HG02678 (cell line): Measurements from ENCODE around the gene CLPX.
A peak's percentile ranks its signal among the peaks of the same experiment; 100 is the strongest.
"Not testable (repeated sequence)": the region's sequence is repeated elsewhere in the genome, so short reads cannot be mapped to it uniquely, and the experiment has no call there.

Experiments used
- ATAC-seq: cut with Tn5 transposase; IDR thresholded peaks from one replicate; pipeline ENCODE4 v1.9.1; 2021; ENCODE audit warnings: mild to moderate bottlenecking, moderate library complexity; ENCODE audit not compliant: unreplicated experiment

Gene CLPX

DNA sequence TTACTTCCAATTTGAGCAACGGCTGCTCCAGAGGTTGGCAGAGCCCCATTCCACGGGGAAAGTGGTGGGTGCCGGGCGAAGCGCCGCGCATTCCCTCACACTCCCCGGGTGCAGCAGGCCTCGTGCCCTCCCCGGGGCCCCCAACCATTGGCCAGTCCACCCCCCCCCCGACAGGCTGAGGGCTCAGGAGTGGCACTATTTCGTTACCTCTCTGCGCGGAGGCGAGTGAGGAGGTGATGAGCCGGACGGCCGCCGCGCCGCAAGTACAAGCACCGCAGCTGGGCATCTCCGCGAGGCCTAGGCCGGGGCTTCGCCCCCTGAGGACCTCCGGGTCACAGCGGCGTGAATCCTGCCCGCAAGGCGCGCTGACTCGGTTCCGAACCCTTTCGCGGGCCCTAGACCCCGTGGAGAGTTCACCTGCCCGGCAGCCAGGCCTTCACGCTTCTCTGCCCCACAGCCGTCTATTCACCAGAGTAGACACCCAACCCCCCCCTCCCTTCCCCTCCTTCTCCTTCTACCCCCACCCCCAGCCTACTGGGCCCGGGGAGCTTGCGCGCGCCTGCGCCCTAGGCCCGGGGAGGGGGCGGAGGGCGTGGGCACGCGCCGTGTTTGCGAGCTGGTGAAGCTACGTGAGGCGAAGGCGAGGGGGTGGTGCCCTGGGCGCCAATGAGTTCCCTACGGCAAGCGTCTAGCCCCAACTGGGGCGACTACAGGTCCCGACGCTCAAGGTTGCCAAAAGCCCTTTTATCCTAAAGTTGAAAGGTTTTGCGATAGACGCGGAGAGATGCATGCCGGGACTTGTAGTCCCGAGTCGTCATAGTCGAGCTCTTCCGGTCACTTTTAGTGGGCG lies at the start of gene CLPX:
Gene CLPX (minus strand): TSS at position 475 of the 850 bp plus-strand sequence. CDS start 189 bp downstream, at position 286.
- peak; percentile 76 for ATAC-seq

DNA sequence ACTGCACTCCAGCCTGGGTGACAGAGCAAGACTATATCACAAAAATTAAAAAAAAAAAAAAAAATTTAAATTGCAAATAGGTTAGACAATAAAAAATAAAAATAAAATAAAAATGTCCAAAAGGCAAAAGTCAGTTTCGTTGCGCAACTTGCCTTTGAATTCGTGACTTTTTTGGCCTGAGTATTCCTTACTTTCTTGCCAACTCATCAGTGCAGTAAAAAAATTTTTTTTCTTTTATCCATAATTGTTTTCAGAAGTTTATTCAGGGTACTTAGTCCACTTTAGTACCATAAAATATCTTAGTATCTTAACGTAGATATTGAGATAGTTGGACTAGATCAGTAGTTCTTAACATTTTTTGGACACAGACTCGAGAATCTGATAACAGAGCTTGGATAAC lies 48.6 kb upstream of the CLPX start:
- no peak for ATAC-seq

DNA sequence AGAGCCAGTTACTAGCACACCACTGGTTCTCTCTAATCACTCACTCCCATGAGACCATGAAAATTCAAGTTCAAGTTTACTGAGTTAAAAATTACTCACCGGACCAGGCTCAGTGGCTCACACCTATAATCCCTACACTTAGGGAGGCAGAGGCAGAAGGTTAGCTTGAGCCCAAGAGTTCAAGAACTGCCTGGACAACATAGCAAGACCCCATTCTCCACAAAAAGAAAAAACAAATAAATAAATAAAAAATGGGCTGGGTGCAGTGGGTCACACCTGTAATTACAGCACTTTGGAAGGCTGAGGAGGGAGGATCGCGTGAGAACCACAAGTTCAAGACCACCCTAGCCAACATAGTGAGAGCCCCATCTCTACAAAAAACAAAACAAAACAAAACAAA lies 47.4 kb upstream of the CLPX start:
- no peak for ATAC-seq

DNA sequence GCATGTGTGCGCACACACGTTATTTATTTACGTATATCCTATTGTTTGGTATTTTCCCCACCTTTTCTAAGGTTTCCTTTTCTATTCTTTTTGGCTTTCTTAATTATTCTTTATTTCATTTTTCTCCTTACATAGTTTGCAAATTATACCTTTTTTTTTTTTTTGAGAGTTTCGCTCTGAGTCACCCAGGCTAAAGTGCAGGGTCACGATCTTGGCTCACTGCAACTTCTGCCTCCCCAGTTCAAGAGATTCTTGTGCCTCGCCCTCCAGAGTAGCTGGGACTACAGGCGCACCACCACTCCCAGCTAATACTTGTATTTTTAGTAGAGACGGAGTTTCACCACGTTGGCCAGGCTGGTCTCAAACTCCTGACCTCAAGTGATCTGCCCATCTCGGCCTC lies 46.2 kb upstream of the CLPX start:
- ATAC-seq, result no peak

DNA sequence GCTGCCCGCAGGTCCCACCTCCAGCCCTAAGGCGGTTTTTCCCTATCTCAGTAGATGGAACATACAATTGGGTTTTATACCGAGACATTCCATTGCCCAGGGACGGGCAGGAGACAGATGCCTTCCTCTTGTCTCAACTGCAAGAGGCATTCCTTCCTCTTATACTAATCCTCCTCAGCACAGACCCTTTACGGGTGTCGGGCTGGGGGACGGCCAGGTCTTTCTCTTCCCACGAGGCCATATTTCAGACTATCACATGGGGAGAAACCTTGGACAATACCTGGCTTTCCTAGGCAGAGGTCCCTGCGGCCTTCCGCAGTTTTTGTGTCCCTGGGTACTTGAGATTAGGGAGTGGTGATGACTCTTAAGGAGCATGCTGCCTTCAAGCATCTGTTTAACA lies 41.8 kb upstream of the CLPX start:
- not testable (repeated sequence) for ATAC-seq

DNA sequence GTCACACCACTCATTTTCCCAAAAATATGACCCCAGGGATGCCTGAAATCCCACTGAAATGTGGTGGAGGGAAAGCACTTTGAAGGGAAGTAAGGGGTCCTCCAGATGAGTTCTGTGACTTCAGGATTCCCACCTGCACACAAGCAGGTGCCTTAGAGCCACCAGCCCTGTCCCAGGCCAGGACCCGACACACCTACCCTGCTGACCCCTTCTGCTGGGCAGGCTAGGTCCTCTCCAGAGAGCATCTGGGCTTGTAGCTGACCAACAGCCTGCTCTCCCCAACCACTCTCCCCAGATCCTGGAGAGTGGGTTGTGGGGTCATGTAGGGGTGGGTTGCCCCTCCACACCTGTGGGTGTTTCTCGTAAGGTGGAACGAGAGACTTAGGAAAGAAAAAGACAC lies 41.1 kb upstream of the CLPX start:
- no peak for ATAC-seq

DNA sequence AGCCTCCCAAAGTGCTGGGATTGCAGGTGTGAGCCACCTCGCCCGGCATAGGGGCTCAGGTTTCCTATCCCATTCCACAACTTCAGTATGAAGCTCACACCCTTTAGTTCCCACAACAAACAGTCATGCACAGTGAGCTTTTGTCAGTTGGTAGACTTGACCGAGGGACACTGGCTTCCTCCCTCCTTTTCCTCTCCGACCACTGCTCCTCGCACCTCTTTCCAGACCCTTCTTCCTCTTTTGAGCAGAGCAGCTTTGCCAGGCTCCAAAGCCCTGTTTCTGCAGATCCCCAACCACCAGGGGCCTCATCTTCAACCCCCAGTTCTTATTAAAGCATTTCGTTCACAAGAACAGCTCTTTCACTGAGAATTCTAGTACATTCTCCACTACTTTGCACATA lies 38.9 kb upstream of the CLPX start:
- ATAC-seq, result no peak

DNA sequence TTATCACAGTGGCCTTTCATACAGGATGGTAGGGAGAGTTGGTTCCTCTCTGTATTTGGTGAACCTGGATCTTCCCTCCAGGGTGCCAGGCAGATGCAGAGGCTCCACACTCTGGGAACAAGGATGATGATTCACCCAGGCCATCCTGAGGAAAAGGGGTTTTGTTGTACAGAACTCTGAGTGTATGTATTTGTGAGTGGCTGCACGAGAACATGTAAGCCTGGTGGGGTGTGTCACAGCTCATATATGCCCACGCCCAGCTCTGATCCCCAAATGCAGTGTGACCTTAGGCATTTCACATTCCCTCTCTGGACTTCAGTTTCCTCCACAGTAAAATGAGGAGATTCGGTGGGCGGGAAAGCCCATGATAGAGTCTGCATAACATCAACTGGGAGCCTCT lies 37.7 kb upstream of the CLPX start:
- no peak for ATAC-seq

DNA sequence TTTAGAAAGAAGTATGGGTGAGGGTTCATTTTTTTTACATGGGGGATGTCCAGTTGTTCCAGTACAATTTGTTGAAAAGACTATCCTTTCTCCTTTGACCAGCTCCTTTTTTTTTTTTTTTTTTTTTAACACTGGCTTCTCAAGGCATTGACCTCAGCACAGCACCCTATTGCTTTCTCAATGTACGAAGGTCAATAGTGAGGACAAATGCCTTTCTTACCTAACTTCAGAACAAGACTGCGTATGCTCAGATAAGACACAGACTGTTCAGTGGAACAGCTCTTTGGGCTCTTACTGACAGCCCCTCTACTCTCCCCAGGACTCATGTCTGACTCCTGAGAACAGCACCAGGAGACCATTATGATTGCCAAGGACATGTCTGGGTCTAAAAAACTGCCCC lies 36.6 kb upstream of the CLPX start:
- ATAC-seq, result no peak

DNA sequence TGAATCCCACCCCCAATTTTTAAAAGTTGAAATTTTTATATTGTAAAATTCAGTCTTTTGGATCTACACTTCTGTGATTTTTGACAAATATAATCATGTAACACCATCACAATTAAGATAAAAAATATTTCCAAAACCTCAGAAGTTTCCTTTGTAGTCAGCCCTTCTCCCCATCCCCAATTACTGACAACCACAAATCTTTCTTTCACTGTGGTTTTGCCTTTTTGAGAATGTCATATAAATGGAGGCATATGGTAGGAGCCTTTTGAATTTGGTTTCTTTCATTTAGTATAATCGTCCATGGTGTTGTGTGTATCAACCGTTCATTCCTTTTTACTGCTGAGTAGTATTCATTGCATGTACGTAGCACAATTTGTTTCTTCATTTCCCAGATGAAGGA lies 34.0 kb upstream of the CLPX start:
- ATAC-seq, result no peak

DNA sequence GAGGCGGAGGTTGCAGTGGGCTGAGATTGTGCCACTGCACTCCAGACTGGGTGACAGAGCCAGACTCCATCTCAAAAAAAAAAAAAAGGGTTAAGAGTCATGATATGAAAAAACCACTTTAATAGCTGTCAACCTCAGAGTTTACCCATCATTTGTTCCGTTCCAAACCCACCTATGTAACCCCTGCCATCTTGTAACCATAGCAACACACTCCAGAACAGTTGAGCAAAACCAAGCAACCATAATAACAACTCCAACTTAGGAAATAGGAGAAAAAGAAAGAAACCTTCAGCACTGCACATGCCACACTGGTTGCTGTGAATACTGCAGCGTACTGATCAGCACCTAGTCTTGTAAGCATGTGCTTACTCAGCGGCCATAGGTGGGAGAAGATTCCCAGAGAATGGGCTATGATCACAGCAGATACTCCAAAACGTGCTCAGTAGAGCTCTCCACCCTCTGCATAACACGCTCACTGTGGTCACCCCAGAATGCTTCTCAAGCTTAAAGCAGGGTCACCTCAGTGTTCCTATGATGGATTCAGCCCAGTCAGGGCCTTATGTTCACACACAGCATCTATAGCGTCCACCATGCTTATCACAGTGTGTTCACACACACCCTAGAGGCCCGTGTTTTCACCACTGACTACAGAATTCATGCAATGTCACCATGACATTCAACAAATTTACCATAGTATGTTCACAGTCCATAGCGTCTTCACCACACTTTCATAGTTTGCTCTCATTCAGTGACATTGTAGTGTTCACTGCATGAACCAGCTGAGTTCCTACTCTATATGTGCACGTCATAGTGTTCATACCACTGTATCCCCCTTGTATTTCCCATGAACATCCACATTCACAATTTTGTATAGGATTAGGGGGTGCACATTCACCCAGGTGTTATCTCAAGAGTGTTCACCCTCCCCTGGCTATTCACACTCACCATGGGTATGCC lies 32.7 kb upstream of the CLPX start:
- no peak for ATAC-seq

DNA sequence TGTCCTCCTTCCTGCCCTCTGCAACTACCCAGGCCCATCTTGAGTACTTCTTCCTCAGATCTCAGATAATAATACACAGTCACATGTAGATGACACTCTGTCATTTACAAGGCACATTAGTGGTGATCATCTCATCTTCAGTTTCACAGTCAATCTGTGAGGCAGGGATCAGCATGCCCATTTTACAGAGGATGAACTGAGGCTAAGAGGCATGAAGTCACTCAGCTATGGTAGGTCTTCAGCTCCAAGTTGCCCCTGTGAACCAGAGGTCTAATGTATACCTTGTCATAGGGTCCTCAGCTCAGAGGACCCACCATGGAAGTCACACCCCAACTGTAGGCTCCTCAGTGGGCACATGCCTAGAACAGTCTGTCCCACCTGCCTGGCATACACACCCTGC lies 30.4 kb upstream of the CLPX start:
- no peak for ATAC-seq

DNA sequence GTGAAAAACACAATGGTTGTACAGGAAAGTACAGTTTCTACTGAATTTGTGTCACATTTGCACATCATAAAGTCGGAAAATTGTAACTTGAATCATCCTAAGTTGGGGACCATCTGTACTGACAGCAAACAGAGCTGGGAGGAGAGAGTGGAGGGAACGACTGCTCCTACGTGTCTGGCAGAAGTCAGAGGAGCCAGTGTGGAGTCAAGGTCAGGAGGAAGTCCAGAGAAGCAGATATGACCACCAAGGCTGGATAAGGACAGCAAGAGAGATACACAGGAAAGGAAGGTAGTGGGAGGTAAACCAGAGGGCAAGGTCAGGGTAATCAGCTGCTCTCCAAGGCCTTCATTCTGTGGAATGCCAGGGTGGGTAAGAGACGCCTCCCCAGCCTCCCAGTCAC lies 28.9 kb upstream of the CLPX start:
- ATAC-seq, result no peak

DNA sequence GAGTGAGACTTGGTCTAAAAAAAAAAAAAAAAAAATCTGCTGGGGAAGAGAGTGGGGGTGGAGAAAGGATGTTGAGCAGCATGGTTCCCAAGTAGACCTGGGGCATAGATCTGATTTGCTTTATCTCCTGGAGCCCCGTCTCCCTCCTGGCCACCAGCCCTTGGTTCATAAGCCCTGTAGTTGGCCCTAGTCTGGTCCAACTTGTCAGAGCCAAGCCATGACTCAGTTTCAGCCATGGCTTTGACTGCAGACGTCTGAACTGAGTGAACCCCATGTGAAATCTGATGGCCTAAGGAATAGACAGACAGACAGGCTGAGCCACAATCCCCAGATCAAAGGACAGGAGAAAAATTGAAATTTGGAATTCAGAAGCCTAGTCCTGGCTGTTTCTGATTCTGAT lies 28.1 kb upstream of the CLPX start:
- no peak for ATAC-seq

DNA sequence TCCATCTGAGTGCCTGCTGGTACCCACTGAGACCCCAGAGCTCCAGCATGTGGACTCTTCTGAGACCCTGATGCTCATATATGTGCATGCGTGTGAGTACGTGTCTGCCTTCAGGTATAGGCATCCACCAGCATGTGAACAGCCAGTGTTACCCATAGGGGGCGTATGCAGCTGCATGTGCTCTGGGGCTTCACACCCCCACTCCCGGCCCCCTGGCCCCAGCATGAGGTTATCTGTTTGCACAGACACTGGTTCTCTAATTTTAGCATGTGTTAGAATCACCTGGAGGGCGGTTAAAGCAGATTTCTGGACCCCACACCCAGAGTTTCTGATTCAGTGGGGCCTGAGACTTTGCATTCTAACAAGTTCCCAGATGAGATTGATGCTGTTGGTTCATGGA lies 27.0 kb upstream of the CLPX start:
- ATAC-seq, result no peak

DNA sequence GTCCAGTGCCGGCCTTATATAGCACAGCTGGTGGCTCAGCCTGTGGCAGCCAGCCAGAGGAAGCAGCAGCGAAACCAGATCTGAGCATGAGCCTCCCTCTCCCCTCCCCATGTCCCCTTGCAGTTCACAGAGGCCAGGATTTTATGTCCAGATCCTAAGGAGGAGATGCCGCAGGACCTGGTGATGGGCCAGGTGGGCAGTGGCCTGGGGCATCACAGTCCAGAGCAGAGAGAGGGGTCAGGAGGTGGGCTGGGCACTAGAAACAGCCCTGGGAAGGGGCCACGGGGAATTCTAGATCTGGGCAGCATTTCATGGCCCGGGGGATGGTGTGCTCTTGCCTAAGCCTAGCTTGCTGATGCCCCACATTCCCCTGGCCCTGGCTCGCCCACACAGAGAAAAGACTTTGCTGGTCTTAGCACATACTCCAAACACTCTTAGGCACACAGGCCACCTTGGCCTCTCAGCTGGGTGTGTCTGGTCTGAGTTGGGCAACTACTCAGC lies 26.4 kb upstream of the CLPX start:
- ATAC-seq, result no peak

DNA sequence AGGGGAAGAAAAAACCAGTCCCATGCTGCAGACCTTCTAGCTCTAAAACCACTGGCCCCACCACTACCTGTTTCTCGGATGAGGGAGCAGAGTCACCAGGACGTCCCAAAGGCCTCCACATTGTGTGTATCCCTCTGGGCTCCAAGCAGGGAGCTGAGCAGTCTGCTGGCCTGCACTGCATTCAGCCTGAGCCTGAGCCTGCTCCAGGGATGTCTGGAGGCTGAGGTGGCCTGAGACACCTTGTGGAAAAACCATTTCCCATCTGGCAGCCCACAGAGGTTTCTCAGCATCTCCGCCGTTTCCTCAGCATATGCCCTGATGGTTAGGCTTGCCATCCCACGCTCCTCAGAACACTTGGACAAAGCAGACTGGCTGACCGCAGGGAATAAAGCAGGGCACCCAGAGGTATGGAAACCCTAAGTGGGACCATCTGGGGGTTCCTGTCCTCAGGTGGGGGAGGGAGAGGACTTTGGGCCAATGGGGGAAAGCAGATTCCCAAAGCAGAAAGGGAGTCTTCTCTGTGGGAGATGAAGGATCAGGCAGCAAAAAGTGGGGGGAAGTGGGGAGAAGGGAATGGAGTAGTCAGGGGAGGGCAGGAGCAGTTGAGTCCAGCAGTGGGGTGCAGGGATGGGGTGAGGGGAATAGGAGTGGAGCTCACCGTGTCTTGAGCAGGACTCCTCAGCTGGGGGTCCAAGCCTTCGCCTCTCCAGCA lies 25.8 kb upstream of the CLPX start, which contains the start of gene CILP:
Gene CILP (minus strand): TSS at position 704 of the 712 bp plus-strand sequence. CDS start 1,718 bp downstream, outside the sequence.
- ATAC-seq, result no peak

DNA sequence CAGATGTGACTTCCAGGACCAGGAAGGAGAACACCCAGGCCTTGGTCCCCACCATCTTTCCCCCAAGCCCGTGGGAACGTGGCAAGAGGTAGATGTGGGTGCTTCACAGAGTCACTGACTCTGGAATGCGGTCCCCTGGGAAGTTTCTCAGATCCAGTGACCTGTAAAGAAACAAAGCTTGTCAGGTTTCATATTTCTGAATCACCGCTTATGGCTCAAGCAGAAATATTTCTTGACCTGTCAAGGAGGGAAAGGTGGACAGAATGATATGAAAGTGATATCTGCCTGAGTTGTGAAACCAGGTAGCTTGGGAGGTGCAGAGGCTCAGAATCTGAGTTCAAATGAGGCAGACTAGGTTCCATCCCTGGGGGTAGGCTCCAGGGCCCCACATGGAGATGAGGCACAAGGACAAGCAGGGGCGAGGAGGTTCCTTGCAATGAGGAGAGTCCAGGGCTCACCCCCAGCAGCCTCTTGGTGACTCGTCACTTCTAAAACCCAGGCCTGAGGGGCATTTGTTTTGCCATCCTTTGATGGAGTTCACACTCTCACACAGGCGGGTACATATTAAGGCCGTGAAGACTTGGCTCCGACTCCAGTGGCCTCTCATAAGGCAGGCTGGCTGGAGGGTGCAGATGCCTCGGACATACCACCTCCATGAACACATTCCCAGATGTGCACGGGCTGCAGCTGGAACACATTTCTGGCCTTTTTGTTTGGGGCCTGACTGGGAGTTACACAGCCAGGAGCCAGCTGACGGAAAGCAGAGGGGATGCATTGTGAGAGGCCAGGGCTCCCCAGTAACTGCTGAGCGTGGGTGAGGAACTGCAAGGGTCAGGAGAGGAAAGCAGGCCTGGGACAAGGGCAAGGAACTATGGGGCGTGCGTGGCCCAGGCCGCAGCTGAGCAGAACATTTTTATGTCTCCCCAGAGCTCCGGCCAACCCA lies 24.8 kb upstream of the CLPX start:
- ATAC-seq, result no peak

DNA sequence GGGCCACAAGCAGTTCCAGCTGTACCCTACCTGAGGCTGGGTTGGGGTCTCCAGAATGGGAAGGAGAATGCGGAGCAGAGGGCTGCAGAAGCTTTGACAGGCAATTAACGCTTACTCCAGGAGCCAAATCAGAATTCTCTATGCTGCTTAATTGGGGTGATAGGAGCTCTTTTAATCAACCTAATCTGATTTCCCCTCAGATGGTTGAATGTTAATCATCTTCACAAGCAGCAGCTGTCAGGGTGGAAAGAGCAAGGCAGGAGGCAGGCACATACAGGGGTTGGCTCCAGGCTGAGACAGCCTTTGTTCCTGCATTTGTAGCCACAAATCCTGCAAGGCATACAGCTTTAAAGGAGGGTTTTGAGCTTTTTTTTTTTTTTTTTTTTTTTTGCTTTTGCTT lies 23.5 kb upstream of the CLPX start:
- ATAC-seq, result no peak
